Activated CD8-positive, alpha-beta memory T cell treated with anti-CD3 and anti-CD28 coated beads, Interleukin-2, amount 50 U/mL, for 48 hours (primary cell): ENCODE data around the gene RGS2.

ENCODE experiments used
- DNase-seq: peaks from one replicate; pipeline ENCODE4 v3.0.0-alpha.2; 2020

The RGS2 gene

GRCh38 chr1:192808518-192809306 lies at the start of gene RGS2:
Gene RGS2 (plus strand): TSS chr1:192809039. CDS start chr1:192809072, 33 bp downstream.
- DNase-seq, result peak; percentile 93

GRCh38 chr1:192759104-192759503 lies 49.7 kb upstream of the RGS2 start:
- DNase-seq, result no peak

- no peak for DNase-seq
Measured at GRCh38 chr1:192762265-192762664, 46.6 kb upstream of the RGS2 start.

- no peak for DNase-seq
Measured at GRCh38 chr1:192763243-192763642, 45.6 kb upstream of the RGS2 start.

GRCh38 chr1:192763756-192764155 lies 45.1 kb upstream of the RGS2 start:
- DNase-seq, result no peak

- no peak for DNase-seq
Measured at GRCh38 chr1:192764675-192765074, 44.2 kb upstream of the RGS2 start.

GRCh38 chr1:192766009-192766625 lies 42.7 kb upstream of the RGS2 start:
- no peak for DNase-seq

GRCh38 chr1:192766876-192767275 lies 42.0 kb upstream of the RGS2 start:
- no peak for DNase-seq

- no peak for DNase-seq
Measured at GRCh38 chr1:192767798-192768197, 41.0 kb upstream of the RGS2 start.

GRCh38 chr1:192768463-192768862 lies 40.4 kb upstream of the RGS2 start:
- DNase-seq, result no peak

- no peak for DNase-seq
Measured at GRCh38 chr1:192771341-192771740, 37.5 kb upstream of the RGS2 start.

GRCh38 chr1:192775631-192776030 lies 33.2 kb upstream of the RGS2 start:
- no peak for DNase-seq

- no peak for DNase-seq
Measured at GRCh38 chr1:192776206-192776605, 32.6 kb upstream of the RGS2 start.

- DNase-seq, result no peak
Measured at GRCh38 chr1:192776998-192777397, 31.8 kb upstream of the RGS2 start.

GRCh38 chr1:192783791-192784190 lies 25.0 kb upstream of the RGS2 start:
- no peak for DNase-seq

- DNase-seq, result no peak
Measured at GRCh38 chr1:192784397-192784796, 24.4 kb upstream of the RGS2 start.

- no peak for DNase-seq
Measured at GRCh38 chr1:192786576-192786975, 22.3 kb upstream of the RGS2 start.

- no peak for DNase-seq
Measured at GRCh38 chr1:192787914-192788585, 20.8 kb upstream of the RGS2 start.

- DNase-seq, result no peak
Measured at GRCh38 chr1:192789871-192790270, 19.0 kb upstream of the RGS2 start.

- no peak for DNase-seq
Measured at GRCh38 chr1:192792628-192793027, 16.2 kb upstream of the RGS2 start.

- DNase-seq, result no peak
Measured at GRCh38 chr1:192793983-192794767, 14.7 kb upstream of the RGS2 start.

- no peak for DNase-seq
Measured at GRCh38 chr1:192794768-192795035, 14.1 kb upstream of the RGS2 start.

- no peak for DNase-seq
Measured at GRCh38 chr1:192795916-192796618, 12.8 kb upstream of the RGS2 start.
